CD1c-positive myeloid dendritic cell (primary cell): ENCODE measurements around the gene SRSF1.
A peak's percentile ranks its signal among the peaks of the same experiment; 100 is the strongest.
"Not testable (repeated sequence)": the region's sequence is repeated elsewhere in the genome, so short reads cannot be mapped to it uniquely, and the experiment has no call there.

Experiments
- DNase-seq: peaks from one replicate; pipeline ENCODE4 v3.0.0-alpha.2; 2016; ENCODE audit errors: extremely low spot score

Gene SRSF1

GRCh38 chr17:57990037-57990436 lies 17.0 kb downstream of the SRSF1 start:
- DNase-seq, result no peak

- peak; percentile 65 for DNase-seq
Observed at GRCh38 chr17:57988301-57989250, 18.5 kb downstream of the SRSF1 start.

GRCh38 chr17:57987581-57988300 lies 19.3 kb downstream of the SRSF1 start, which contains the start of gene VEZF1:
TSS of gene VEZF1 (minus strand) at chr17:57988254. CDS start at chr17:57988111, 143 bp downstream.
- peak; percentile 83 for DNase-seq

GRCh38 chr17:57986841-57987580 lies 20.0 kb downstream of the SRSF1 start:
- DNase-seq, result peak; percentile 75

- no peak for DNase-seq
Observed at GRCh38 chr17:57985675-57985974, 21.4 kb downstream of the SRSF1 start.

- DNase-seq, result no peak
Observed at GRCh38 chr17:57984936-57985674, 21.9 kb downstream of the SRSF1 start.

- no peak for DNase-seq
Observed at GRCh38 chr17:57984261-57984890, 22.7 kb downstream of the SRSF1 start.

- DNase-seq, result no peak
Observed at GRCh38 chr17:57983446-57983845, 23.6 kb downstream of the SRSF1 start.

GRCh38 chr17:57982452-57983170 lies 24.4 kb downstream of the SRSF1 start:
- DNase-seq, result no peak

GRCh38 chr17:57980522-57980921 lies 26.5 kb downstream of the SRSF1 start:
- DNase-seq, result no peak

GRCh38 chr17:57979076-57979475 lies 28.0 kb downstream of the SRSF1 start:
- DNase-seq, result no peak

- DNase-seq, result no peak
Observed at GRCh38 chr17:57976594-57976993, 30.5 kb downstream of the SRSF1 start.

GRCh38 chr17:57975044-57975443 lies 32.0 kb downstream of the SRSF1 start:
- no peak for DNase-seq

GRCh38 chr17:57974053-57974824 lies 32.8 kb downstream of the SRSF1 start:
- not testable (repeated sequence) for DNase-seq

- DNase-seq, result no peak
Observed at GRCh38 chr17:57972151-57972550, 34.9 kb downstream of the SRSF1 start.

- DNase-seq, result no peak
Observed at GRCh38 chr17:57971572-57971971, 35.5 kb downstream of the SRSF1 start.

- no peak for DNase-seq
Observed at GRCh38 chr17:57970710-57971109, 36.3 kb downstream of the SRSF1 start.

- DNase-seq, result no peak
Observed at GRCh38 chr17:57968456-57968855, 38.6 kb downstream of the SRSF1 start.

GRCh38 chr17:57966875-57967274 lies 40.2 kb downstream of the SRSF1 start:
- DNase-seq, result no peak

- DNase-seq, result no peak
Observed at GRCh38 chr17:57966246-57966645, 40.8 kb downstream of the SRSF1 start.
